AG10803 (cell line): ENCODE measurements around the gene ATAD2B.
"Not testable (repeated sequence)": the region's sequence is repeated elsewhere in the genome, so short reads cannot be mapped to it uniquely, and the experiment has no call there.

ENCODE experiments used
- DNase-seq: peaks from one replicate; pipeline ENCODE4 v3.0.0; 2010; ENCODE audit warnings: low read depth
- H3K4me3 ChIP-seq: 2 replicates; pipeline ENCODE4 v1.5.1; 2011; ENCODE audit warnings: mild to moderate bottlenecking, low read length, control low read depth
- TF ChIP-seq, protein P1 (sequence below): conservative IDR thresholded peaks from 2 replicates; pipeline ENCODE4 v1.5.1; 2011; ENCODE audit warnings: mild to moderate bottlenecking, low read length, control low read depth, inconsistent platforms

Gene ATAD2B

DNA sequence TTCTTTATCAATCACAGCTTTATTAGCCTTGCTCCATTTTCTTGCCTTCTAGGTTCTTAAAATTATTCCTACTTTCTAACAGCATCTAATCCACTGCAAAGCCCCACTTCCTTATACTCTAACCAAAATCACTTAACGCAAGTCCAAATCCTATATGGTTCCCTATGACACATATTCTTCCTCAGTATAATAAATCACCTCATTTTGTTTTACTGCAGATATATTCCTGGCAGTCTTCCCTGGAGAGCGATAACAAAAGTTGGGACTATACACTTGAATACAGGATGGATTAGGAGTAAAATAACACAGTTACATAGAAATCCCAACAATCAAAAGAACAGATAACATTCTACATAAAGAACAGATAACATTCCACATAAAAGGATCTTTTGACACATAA, 144.8 kb downstream of the ATAD2B start:
- TF ChIP-seq, protein P1, sequence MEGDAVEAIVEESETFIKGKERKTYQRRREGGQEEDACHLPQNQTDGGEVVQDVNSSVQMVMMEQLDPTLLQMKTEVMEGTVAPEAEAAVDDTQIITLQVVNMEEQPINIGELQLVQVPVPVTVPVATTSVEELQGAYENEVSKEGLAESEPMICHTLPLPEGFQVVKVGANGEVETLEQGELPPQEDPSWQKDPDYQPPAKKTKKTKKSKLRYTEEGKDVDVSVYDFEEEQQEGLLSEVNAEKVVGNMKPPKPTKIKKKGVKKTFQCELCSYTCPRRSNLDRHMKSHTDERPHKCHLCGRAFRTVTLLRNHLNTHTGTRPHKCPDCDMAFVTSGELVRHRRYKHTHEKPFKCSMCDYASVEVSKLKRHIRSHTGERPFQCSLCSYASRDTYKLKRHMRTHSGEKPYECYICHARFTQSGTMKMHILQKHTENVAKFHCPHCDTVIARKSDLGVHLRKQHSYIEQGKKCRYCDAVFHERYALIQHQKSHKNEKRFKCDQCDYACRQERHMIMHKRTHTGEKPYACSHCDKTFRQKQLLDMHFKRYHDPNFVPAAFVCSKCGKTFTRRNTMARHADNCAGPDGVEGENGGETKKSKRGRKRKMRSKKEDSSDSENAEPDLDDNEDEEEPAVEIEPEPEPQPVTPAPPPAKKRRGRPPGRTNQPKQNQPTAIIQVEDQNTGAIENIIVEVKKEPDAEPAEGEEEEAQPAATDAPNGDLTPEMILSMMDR = no peak
- DNase-seq = no peak
- no peak overlapping the region for H3K4me3 ChIP-seq

DNA sequence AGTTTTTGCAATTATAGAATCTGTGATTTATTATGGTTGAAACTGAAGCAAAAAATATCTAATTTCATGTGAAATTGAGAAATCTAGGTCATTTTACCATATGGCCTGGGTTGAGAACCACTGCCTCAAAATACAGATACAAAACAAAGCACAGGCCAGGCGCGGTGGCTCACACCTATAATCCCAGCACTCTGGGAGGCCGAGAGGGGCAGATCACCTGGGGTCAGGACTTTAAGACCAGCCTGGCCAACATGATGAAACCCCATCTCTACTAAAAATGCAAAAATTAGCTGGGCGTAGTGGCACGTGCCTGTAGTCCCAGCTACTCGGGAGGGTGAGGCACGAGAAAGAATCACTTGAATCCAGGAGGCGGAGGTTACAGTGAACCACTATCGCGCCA, 146.5 kb downstream of the ATAD2B start:
- not testable (repeated sequence) for H3K4me3 ChIP-seq, DNase-seq

DNA sequence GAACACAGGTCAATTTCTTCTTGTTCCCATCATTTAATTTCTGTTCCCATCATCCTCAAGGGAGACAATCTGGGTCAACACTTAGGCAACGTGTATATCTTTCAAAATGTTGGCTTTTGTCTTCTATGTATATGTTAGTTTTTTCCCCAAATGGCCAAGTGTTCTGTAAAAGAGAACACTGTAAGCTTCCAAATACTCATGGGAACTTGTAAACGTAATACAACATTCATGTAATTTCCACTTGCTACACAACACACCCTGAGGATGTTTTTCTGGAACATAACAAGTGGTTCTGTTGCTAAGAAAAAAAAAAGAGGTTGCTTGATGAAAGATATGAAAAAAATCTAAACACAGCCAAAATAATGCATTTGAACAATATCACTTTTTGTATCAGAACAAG, 149.1 kb downstream of the ATAD2B start:
- no peak for DNase-seq
- H3K4me3 ChIP-seq = no peak overlapping the region
- TF ChIP-seq, protein P1 = no peak

DNA sequence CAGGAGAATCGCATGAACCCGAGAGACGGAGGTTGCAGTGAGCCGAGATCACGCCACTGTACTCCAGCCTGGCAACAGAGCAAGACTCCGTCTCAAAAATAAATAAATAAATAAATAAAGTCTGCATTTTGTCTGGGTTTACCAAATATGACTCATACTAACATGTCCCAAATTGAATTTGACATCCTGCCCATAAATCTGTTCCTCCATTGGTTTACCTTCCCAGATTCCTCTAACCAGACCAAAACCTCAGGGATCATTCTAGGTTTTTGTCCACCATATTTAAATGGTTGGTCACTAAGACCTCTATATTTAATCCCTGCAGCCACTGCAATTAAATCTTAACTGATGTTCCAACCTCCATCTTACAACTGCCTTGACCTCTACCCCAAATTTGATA, 150.9 kb downstream of the ATAD2B start:
- DNase-seq = no peak
- no peak overlapping the region for H3K4me3 ChIP-seq
- TF ChIP-seq, protein P1 = no peak

DNA sequence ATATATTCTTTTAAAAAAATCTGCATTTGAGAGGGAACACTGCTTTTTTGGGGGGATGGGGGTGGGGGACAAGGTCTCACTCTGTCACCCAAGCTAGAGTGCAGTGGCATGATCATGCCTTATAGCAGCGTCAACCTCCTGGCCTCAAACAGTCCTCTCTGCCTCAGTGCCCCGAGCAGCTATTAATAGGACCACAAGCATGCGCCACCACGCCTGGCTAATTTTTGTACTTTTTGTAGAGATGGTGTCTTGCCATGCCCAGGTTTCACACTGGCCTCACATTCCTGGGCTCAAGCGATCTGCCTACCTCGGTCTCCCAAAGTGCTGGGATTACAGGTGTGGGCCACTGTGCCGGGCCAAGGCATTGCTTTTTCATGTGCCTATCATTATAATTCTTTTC, 154.2 kb downstream of the ATAD2B start:
- DNase-seq = no peak
- TF ChIP-seq, protein P1 = no peak
- no peak overlapping the region for H3K4me3 ChIP-seq

DNA sequence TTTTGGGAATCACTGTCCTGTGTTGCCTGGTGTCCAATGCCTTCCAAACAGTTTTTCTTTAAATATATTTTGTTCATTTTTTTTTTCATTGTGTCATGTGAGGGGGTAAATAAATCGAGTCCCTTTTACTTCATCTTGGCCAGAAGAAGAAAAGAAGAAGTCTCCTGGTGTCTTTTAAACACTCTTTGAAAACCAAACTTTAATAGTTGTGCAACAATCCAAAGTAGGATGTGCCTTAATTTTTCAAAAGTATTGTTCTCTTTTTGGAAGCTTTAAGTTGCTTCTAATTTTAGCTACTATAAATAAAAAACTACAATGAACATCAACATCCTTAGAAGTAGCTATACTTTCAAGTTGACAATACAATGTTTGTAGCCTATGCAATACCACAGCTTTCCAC, 154.9 kb downstream of the ATAD2B start:
- no peak overlapping the region for H3K4me3 ChIP-seq
- no peak for DNase-seq
- TF ChIP-seq, protein P1 = no peak

DNA sequence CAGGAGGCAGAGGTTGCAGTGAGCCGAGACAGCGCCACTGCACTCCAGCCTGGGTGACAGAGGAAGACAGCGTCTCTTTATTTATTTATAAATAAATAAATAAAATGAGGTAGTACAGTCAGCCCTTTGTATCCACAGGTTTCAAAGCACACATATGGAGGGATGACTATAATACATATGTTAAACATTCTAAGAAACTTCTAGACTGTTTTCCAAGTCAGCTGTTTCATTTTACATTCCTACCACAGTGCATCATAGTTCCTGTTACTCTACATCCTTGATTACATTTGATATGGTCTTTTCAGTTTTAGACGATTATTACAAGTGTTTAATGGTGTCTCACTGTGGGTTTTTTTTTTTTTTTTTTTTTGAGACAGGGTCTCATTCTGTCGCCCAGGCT, 157.6 kb downstream of the ATAD2B start:
- no peak overlapping the region for H3K4me3 ChIP-seq
- TF ChIP-seq, protein P1 = no peak
- DNase-seq = no peak
